ENCODE data around the gene POU2F2. TPM values are rescaled to one million over a fixed set of nuclear protein-coding genes. Genes with fewer than 3 reads are reported as not detected.
"Not testable (repeated sequence)": the region's sequence is repeated elsewhere in the genome, so short reads cannot be mapped to it uniquely, and the experiment has no call there.

Gene POU2F2
- total RNA-seq, 1 donor from 2014 or later = 4.3 TPM

GRCh38 chr19:42100241-42100640 lies 32.0 kb downstream of the POU2F2 start:
- DNase-seq (ENCODE audit: low spot score) = not testable (repeated sequence)

DNA sequence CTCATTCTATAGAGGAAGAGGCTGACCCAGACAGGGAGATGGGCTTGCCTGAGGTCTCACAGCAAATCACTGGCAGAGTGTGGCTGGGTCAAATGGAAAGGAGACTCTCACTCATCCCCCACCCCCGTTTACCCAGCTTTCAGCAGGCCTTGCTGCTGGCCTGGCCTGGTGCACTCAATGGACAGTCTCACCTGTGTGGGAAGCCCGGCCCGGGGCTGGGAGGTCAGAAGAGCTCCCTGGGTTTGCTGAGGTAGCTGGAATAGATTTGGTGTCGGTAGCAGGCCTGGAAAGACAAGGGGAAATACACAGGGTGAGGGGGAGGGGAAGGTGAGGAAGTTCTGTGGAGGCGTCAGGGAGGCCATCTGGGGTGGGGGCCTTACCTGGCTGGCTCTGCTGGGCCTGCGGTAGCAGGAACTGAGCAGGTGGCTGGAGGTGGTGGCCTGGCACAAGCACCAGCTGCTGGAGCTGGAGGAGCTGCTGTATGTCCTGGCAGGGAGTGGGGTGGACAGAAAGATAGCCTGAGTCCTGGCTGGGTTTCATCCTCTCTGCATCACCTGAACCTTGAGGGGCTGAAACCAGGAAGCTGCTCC lies 32.8 kb downstream of the POU2F2 start:
- no peak for DNase-seq (ENCODE audit: low spot score)

GRCh38 chr19:42098781-42099180 lies 33.5 kb downstream of the POU2F2 start:
- no peak for DNase-seq (ENCODE audit: low spot score)

- DNase-seq (ENCODE audit: low spot score) = no peak
Measured at GRCh38 chr19:42097461-42097860, 34.8 kb downstream of the POU2F2 start.

- DNase-seq (ENCODE audit: low spot score) = no peak
Measured at GRCh38 chr19:42096255-42096837, 35.9 kb downstream of the POU2F2 start.

DNA sequence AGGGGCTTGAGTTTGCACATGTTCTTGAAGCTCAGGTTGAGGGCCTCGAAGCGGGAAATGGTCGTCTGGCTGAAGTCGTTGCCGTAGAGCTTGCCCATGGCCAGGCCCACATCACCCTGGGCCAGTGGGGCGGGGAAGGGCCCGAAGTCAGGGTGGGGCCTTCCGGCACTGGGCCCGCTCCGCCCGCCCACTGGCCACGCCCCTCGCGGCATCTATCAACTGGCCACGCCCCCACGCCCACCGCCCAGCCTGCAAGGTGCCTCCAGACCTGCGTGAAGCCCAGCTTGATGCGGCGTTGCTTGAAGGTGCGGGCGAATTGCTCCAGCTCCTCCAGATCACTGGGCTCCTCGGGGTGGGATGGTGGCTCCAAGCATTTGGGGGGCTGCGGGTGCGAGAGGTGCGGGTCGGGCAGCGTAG lies 36.4 kb downstream of the POU2F2 start:
- DNase-seq (ENCODE audit: low spot score) = no peak

GRCh38 chr19:42095142-42095813 lies 37.0 kb downstream of the POU2F2 start:
- DNase-seq (ENCODE audit: low spot score) = no peak

GRCh38 chr19:42093926-42094325 lies 38.3 kb downstream of the POU2F2 start:
- DNase-seq (ENCODE audit: low spot score) = no peak

DNA sequence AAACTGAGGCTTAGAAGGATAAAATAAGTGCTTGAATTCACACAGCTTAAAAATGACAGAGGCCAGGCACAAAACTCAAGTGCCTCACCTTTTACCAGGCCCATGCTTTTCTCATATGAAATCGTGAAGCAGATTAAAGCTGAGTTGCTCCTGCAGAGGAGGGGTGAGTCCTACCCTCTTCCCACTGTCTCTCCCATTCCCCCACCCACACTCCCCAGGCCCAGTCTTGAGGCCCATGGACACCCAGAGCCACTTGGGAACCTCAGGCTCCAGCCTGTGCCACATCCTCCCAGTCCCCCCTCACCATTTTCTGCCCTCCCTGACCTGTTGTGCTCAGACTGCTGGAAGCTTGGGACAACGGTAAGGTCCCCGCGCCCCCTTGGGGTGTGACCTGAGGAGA lies 38.7 kb downstream of the POU2F2 start:
- no peak for DNase-seq (ENCODE audit: low spot score)

DNA sequence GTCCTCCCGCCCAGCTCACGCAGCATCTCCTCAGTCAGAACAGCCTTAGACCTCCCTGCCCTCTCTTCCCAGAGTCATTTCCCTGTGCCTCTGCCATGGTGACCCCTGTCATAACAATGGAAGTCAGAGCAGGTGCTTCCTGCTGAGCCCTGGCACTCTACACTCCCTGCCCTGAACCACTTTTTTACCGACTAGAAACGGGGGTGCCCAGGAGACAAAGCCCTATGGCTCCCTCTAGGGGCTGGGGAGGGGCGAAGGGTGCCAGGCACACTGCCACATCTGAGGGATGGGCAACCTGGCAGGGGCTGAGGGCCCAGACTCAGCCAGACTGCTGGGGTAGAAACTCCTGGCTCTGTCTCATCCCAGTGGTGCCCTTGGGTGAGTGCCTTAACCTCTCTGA lies 39.9 kb downstream of the POU2F2 start:
- no peak for DNase-seq (ENCODE audit: low spot score)

- DNase-seq (ENCODE audit: low spot score) = no peak
Measured at GRCh38 chr19:42091742-42092141, 40.5 kb downstream of the POU2F2 start.

DNA sequence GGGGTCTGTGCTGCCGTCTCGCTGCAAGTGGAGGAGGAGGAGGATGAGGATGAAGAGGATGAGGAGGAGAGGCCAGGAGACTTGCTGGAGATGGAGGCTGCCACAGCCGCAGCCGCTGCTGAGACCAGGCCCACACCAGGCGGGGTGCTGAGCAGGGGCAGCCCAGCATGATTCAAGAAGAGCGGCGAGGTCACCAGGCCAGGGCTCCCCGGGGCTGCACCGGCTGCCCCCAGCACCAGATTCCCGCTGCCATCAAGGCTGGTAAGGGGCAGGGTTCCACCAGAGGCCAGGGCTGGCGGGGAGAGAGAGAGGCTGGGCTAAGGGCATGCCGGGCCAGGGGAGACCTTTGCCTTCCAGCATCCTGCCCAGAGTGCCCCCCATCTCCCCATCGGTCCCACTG lies 40.9 kb downstream of the POU2F2 start:
- DNase-seq (ENCODE audit: low spot score) = no peak

GRCh38 chr19:42090672-42091071 lies 41.6 kb downstream of the POU2F2 start:
- DNase-seq (ENCODE audit: low spot score) = no peak

DNA sequence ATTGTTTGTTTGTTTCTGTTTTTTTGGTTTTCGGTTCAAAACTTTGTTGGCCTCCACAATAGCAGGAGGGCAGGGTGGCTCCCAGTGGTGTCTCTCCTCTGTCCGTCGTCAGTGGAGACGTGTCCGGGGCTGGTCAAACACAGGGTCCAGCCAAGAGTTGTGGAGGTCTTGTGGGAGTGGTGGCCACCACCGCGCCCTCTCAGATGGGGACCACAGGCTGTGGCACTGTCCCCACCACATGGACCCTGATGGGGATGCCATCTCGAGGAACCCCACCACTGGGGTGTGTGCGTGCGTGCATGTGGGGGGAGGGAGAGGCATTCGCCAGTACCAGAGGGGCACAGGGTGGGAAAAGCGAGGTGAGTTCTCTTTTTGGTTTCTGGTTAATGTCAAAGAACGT lies 42.5 kb downstream of the POU2F2 start:
- no peak for DNase-seq (ENCODE audit: low spot score)

GRCh38 chr19:42089191-42089750 lies 43.0 kb downstream of the POU2F2 start:
- no peak for DNase-seq (ENCODE audit: low spot score)

DNA sequence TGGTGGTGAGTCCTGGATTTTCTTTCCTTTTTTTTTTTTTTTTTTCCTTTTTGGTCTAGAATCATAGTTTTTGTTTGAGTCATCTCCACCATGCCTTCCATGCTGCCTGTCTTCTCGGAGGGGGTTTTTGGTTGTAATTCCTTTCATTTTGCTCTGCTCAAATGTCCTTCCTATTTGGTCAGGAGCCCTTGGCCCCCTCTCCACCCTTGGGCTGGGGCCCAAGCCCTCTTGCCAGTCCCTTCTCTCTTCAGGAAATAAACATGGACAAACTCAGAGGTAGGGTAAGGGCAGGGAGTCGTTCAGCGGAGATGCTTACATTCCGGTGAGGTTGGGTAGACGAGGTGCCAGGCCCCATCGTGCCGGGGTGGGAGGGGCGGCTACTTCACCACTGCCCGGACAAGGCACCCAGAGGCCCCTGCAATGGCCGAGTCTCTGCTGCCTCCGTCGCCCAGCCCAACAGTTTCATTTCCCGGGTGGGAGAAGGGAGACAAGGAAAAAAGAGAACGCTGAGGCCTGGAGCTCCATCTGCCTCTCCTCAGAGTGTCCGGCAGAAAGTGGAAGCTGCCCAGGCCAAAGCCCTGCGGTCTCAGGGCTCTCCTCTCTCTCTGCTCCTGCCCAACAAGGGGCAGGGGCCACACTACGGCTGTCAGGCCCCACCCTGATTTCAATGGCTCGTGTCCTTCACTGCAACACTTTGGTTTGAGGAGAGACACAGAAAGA lies 43.6 kb downstream of the POU2F2 start:
- no peak for DNase-seq (ENCODE audit: low spot score)

DNA sequence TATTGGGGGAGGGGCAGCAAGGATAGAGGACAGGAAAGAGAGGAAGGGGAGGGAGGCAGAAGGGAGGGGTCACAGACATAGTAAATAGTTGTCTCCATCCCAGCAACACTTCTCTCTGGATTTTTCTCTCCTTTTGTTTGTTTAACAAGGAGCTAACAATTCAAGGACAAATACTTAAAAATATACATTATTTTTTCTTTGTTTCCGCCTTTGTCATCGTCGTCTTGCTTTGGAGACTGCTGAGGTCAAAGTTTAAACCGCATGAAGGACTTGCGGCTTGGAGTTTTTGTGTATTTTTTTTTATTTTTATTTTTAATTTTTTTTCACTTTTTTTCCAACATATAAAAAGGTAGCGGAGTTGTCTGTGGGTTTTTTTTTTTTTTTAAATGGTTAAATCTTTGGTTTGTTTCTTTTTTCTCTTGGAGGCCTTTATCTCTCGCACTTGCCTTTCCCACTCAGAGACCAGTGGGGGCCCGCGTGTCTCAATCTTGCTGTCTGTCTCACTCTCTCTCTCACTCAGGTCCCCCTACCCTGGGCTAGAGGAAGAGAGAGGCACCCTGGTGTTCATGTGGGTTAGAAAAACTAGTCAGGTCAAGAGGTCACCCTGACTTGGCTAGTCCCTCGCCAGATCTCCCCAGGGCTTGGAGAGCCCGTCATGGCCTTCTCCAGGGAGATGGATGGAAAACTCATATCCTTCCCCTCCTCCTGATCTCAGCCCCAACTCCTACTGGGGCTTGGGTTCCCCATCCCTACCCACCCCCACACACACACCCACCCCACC lies 45.3 kb downstream of the POU2F2 start:
- no peak for DNase-seq (ENCODE audit: low spot score)

DNA sequence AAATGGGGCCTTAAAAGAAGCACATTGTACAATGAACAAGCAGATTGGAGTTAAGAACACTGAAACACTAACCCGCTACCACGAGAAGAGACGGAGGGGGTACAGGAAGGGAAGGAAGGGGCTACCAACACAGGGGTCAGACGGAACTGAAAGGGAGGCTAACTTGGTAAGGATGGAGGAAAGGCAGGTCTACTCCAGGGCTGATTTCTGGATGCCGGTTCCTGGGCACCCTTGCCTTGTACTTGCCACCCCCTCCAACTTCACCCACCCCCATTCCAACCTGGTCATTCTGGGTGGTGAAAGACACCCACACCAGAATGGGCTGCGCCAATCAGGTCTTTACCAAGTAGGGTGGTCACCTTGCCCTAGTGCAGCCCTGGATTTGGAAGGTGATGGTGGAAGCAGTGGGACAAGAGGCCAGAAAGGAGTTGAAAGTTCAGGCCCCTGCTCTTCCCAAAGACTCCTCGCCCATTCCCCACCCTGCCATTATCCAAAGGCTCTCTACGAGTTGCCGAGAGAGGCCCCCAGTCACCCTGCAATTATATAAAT lies 46.0 kb downstream of the POU2F2 start:
- DNase-seq (ENCODE audit: low spot score) = no peak

DNA sequence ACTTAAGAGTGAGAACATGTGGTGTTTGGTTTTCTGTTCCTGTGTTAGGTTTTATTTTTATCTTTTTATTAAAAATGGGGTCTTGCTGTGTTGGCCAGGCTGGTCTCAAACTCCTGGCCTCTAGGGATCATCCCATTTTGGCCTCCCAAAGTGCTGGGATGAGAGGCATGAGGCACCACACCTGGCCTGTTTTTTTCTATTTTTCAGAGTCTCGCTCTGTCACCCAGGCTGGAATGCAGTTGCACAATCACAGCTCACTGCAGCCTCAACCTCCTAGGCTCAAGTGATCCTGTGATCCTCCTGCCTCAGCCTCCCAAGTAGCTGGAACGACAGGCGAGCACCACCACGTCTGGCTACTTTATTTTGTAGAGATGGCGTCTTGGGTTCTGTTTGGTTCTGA lies 48.7 kb downstream of the POU2F2 start:
- no peak for DNase-seq (ENCODE audit: low spot score)

- DNase-seq (ENCODE audit: low spot score) = no peak
Measured at GRCh38 chr19:42081584-42082203, 50.6 kb downstream of the POU2F2 start.

All from mucosa of gallbladder (tissue), 1 donor.